Lower leg skin (tissue), 4 donors: ENCODE results near the gene TAX1BP3. TPM values are rescaled to one million over a fixed set of nuclear protein-coding genes. Genes with fewer than 3 reads are reported as not detected.

Source experiments
- DNase-seq, 2 donors: peaks; one replicate each; pipeline ENCODE4 v3.0.0-alpha.2; 2019; ENCODE audit warnings: low spot score in 2 of 2
- H3K4me3 ChIP-seq: fragments of 200-600 bp; sonication (generic); 2 replicates; pipeline ENCODE4 v1.5.1; 2017; ENCODE audit warnings: mild to moderate bottlenecking, low read depth; ENCODE audit not compliant: poor library complexity, severe bottlenecking
- POLR2A ChIP-seq, 2 donors: fragments of 450-650 bp; IDR thresholded peaks; one replicate each; pipeline ENCODE4 v1.6.1; 2016 to 2017; ENCODE audit warnings: antibody characterized with exemption in 2 of 2, mild to moderate bottlenecking in 1 of 2, moderate library complexity in 1 of 2
- WGBS, 2 donors: methylation state at CpG; one replicate each; pipeline ENCODE4 v1.1.5; 2018; 5-methylcytosine and 5-hydroxymethylcytosine counted together
- intact Hi-C: fragments of 100-400 bp; cut with DNase I; formaldehyde crosslinking; loops from one replicate; pipeline ENCODE4 v1.15.0; 2023; ENCODE audit warnings: low total_unique reads
- total RNA-seq, 4 donors: library from RNA; depleted of rRNA; stranded (reverse); fragments of >200 nt; gene quantifications; one replicate each; pipeline ENCODE4 v1.1.0, GENCODE V29; 2016
- TF ChIP-seq, protein P1 (sequence below), 3 donors: fragments of 450-650 bp; IDR thresholded peaks; one replicate each; pipeline ENCODE4 v1.5.1; 2016; ENCODE audit warnings: antibody characterized with exemption in 3 of 3, mild to moderate bottlenecking in 3 of 3, moderate library complexity in 2 of 3

Gene TAX1BP3
- total RNA-seq, 4 donors from 2014 or later, result 90.5 to 181 (median 153) TPM

DNA sequence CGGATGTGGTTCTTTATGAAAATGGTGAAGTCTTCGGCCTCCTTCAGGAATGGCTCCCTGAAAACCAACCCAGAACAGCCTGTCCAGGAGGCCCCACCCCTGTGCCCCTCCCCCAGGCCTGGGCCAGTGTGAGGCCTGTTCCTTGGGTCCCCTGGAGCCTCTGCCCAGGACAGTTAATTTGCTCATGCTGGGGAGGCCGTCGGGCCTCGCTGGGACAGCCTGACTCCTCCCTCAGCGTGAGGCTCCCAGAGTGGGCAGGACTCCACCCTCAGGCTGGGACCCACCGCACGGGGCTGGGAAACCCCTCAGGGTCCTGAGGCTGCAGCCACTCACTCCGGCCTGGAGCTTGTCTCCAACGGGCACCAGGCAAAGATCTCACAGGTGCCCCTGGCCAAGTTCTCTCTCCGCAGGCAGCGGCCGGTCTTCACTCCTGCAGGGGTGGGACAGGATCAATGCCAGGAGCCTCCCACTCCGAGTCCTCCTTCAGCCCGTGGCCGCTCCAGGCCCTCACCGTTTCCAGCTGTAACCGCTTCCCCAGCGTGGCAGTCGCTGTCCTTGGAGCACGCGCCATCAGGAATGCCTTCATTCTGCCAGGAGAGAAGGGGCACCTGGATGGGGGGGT, 21.8 kb upstream of the TAX1BP3 start:
- no peak for TF ChIP-seq POLR2A (IDR thresholded peaks at IDR 0.05)
- TF ChIP-seq, protein P1, sequence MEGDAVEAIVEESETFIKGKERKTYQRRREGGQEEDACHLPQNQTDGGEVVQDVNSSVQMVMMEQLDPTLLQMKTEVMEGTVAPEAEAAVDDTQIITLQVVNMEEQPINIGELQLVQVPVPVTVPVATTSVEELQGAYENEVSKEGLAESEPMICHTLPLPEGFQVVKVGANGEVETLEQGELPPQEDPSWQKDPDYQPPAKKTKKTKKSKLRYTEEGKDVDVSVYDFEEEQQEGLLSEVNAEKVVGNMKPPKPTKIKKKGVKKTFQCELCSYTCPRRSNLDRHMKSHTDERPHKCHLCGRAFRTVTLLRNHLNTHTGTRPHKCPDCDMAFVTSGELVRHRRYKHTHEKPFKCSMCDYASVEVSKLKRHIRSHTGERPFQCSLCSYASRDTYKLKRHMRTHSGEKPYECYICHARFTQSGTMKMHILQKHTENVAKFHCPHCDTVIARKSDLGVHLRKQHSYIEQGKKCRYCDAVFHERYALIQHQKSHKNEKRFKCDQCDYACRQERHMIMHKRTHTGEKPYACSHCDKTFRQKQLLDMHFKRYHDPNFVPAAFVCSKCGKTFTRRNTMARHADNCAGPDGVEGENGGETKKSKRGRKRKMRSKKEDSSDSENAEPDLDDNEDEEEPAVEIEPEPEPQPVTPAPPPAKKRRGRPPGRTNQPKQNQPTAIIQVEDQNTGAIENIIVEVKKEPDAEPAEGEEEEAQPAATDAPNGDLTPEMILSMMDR (IDR thresholded peaks at IDR 0.05), result no peak
- H3K4me3 ChIP-seq, result no peak overlapping the region
- WGBS, 2 donors, result 70 to 83% methylated on average over 14 to 21 of the region's 22 CpGs
- no peak for DNase-seq
- intact Hi-C loops, result no loop called here

DNA sequence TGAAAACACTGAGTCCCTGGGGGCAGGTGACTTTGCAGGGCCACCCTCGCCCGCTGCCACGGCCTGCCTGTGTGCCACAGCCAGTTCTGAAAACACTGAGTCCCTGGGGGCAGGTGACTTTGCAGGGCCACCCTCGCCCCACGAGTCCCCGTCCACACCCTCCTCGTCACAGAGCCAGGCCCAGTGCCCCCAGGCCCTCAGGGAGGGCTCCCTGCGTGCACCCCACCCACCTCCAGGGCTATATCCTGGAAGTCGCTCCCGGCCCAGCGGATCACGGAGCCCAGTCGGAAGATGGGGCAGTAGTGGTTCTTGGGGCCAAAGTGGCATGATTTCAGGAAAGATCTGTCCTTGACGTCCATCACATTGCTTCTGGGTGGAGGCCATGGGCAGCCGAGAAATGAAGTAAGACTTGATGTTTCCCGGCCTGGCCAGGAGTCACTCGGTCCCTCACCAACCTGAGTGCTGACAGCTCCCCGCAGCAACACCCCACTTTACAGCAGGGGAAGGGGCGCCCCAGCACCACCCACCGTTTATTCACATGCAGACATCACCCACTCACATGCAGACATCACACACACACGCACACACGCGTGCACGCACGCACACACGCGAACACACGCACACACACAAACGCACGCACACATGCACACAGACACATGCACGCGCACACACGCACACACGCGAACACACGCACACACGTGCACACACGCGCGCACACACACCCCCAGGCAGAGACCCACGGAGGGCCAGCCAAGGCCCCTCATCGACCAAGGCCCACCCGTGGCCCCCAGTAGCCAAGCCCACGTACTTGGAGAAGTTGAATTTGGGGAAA, 21.1 kb upstream of the TAX1BP3 start:
- 80 to 86% methylated on average over 42 to 43 of the region's 44 CpGs for WGBS, 2 donors
- intact Hi-C loops, result no loop called here
- H3K4me3 ChIP-seq, result no peak overlapping the region
- no peak for TF ChIP-seq POLR2A (IDR thresholded peaks at IDR 0.05)
- TF ChIP-seq, protein P1 (IDR thresholded peaks at IDR 0.05), result no peak
- no peak for DNase-seq

DNA sequence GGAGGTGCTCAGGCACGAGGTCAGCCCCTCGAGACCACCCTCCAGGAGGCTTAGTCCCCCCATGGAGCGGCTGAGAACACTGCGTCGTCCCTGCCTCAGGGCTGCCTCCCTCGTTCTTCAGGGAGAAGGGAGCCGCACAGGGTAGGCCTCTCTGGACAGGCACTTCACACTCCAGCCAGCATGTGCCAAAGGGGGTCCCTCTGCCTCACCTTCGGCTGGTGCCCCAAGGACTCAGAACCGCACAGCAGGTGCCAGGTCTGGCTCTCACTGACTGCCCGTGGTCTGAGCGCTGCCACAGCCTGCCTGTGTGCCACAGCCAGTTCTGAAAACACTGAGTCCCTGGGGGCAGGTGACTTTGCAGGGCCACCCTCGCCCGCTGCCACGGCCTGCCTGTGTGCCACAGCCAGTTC, 20.5 kb upstream of the TAX1BP3 start:
- DNase-seq, result no peak
- WGBS, 2 donors, result 80 to 87% methylated on average over 9 of the region's 14 CpGs
- intact Hi-C loops, result no loop called here
- no peak overlapping the region for H3K4me3 ChIP-seq
- TF ChIP-seq POLR2A (IDR thresholded peaks at IDR 0.05), result no peak
- TF ChIP-seq, protein P1 (IDR thresholded peaks at IDR 0.05), result no peak

DNA sequence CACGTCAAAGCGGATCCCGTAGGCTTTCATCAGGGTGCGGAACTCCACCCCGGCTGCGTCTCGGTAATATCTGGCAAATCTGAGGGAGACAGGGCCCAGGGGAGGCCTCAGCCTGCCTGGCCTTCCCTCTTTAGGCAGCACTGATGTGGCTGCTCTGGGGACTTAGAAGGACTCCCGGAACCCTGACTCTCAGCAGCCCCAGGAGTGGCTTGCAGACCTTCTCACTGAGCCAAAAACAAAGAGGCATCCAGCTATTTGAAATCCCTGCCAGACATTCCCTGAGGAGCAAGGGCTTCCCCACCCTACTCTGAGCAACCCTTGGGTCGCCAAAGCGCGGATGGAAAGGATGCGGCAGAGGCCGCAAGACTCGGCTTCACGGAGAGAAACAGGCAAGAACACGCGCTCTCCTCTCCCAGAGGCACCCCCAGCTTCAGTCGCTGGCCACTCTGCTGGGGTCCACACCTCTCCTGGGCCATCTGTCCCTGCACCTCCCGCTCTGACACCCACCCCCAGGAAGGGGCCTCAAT, 19.7 kb upstream of the TAX1BP3 start:
- intact Hi-C loops, result no loop called here
- 32 to 39% methylated on average over 16 to 18 of the region's 19 CpGs for WGBS, 2 donors
- H3K4me3 ChIP-seq, result no peak overlapping the region
- TF ChIP-seq, protein P1 (IDR thresholded peaks at IDR 0.05), result no peak
- TF ChIP-seq POLR2A (IDR thresholded peaks at IDR 0.05), result no peak
- no peak for DNase-seq

DNA sequence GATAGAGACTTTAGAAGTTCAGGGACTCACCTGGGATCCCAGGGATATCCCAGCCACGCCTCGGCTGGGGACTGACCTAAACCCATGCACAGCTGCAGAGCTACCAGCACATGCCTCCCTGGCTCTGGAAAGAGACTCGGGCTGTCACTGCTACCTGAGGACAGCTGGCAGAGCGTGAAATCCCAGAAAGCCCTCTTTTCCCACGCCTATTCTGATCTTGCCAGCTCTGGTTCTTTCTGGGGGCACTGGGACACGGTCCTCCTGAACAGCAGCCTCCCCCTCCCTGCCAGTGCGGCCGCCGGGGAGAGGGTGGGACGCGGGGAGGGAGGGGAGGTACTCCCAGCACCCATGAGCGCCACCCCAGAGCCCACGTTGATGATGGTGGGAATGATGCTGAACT, 16.8 kb upstream of the TAX1BP3 start:
- DNase-seq, result no peak
- no peak for TF ChIP-seq POLR2A (IDR thresholded peaks at IDR 0.05)
- TF ChIP-seq, protein P1 (IDR thresholded peaks at IDR 0.05), result no peak
- no peak overlapping the region for H3K4me3 ChIP-seq
- WGBS, 2 donors, result 17 to 21% methylated on average over 13 of the region's 13 CpGs
- intact Hi-C loops, result no loop called here
